GM10248 (cell line): ENCODE measurements around the gene LSP1.

Source experiments
- CTCF ChIA-PET: fragments of 300-600 bp; sonication (Branson Sonifier 250); formaldehyde crosslinking; extraction: SDS; loops from one replicate; lab custom pipeline; 2021; ENCODE audit warnings: antibody characterized with exemption; lab: Yijun Ruan, JAX
- POLR2A ChIA-PET: fragments of 350-650 bp; sonication (Branson Sonifier 250); formaldehyde crosslinking; extraction: SDS; loops from one replicate; lab custom pipeline; 2020; ENCODE audit warnings: antibody characterized with exemption; lab: Yijun Ruan, JAX
- DNase-seq: peaks from one replicate; pipeline ENCODE4 v3.0.0; 2012; ENCODE audit errors: extremely low spot score
- CTCF ChIP-seq: IDR thresholded peaks from 2 replicates; pipeline ENCODE4 v1.5.1; 2012; ENCODE audit warnings: mild to moderate bottlenecking, low read depth; ENCODE audit errors: extremely low read depth, missing control alignments, control extremely low read depth

Gene LSP1

GRCh38 chr11:1843098-1843473 is 9.8 kb upstream of the LSP1 start:
- ChIA-PET CTCF (interaction anchor here (0.7 to 2.9 kb wide), 2 partner anchors 11 to 149 kb away, joined by 4 to 12 read pairs; no protein-coding TSS in a partner anchor), POLR2A (no interaction called here)
- TF ChIP-seq CTCF: no peak
- DNase-seq: no peak

- CTCF ChIA-PET: no interaction called here
Observed at GRCh38 chr11:1843796-1844195, 9.1 kb upstream of the LSP1 start.

GRCh38 chr11:1844221-1845094 is 8.4 kb upstream of the LSP1 start:
- TF ChIP-seq CTCF: no peak
- ChIA-PET CTCF (no interaction called here), POLR2A (no interaction called here)
- no peak for DNase-seq

More at GRCh38 chr11:1843796-1844195, 9.1 kb upstream of the LSP1 start:
- POLR2A ChIA-PET: no interaction called here
- DNase-seq: no peak
- no peak for TF ChIP-seq CTCF

- ChIA-PET CTCF (interaction anchor here (1.6 to 6.6 kb wide), 2 partner anchors 156 to 306 kb away, joined by 4 to 37 read pairs; no protein-coding TSS in a partner anchor), POLR2A (no interaction called here)
- no peak for TF ChIP-seq CTCF
- DNase-seq: no peak
Observed at GRCh38 chr11:1845095-1845429, 7.8 kb upstream of the LSP1 start.

GRCh38 chr11:1845561-1846452 is 7.1 kb upstream of the LSP1 start:
- TF ChIP-seq CTCF: no peak
- ChIA-PET POLR2A (no interaction called here), CTCF (interaction anchor here (1.3 to 6.6 kb wide), 3 partner anchors 37 to 305 kb away, joined by 4 to 37 read pairs (median 4); no protein-coding TSS in a partner anchor)

GRCh38 chr11:1846453-1846932 is 6.4 kb upstream of the LSP1 start:
- ChIA-PET CTCF (interaction anchor here (1.3 to 6.6 kb wide), 5 partner anchors 14 to 305 kb away, joined by 3 to 37 read pairs (median 4); no protein-coding TSS in a partner anchor), POLR2A (no interaction called here)
- TF ChIP-seq CTCF: no peak

More at GRCh38 chr11:1845561-1846452, 7.1 kb upstream of the LSP1 start:
- no peak for DNase-seq

More at GRCh38 chr11:1846453-1846932, 6.4 kb upstream of the LSP1 start:
- no peak for DNase-seq
